GM12892 (cell line): ENCODE measurements around the gene DGKB.

ENCODE experiments used
- POLR2A ChIP-seq: IDR thresholded peaks from 2 replicates; pipeline ENCODE4 v1.6.1; 2011; ENCODE audit warnings: low read depth, low read length, control low read depth
- POLR2AphosphoS5 ChIP-seq: IDR thresholded peaks from 2 replicates; pipeline ENCODE4 v1.6.1; 2011; ENCODE audit warnings: low read depth, low read length, control low read depth
- TAF1 ChIP-seq: IDR thresholded peaks from 2 replicates; pipeline ENCODE4 v1.6.1; 2011; ENCODE audit warnings: low read depth, mild to moderate bottlenecking, control low read depth, low read length, borderline replicate concordance

- TF ChIP-seq TAF1 = no peak
- TF ChIP-seq POLR2A = no peak
- no peak for TF ChIP-seq POLR2AphosphoS5
These were observed 34.0 kb upstream of the DGKB start for GRCh38 chr7:14936554-14936953.
